Measurements from ENCODE around the gene AGPS.

AGPS gene

DNA sequence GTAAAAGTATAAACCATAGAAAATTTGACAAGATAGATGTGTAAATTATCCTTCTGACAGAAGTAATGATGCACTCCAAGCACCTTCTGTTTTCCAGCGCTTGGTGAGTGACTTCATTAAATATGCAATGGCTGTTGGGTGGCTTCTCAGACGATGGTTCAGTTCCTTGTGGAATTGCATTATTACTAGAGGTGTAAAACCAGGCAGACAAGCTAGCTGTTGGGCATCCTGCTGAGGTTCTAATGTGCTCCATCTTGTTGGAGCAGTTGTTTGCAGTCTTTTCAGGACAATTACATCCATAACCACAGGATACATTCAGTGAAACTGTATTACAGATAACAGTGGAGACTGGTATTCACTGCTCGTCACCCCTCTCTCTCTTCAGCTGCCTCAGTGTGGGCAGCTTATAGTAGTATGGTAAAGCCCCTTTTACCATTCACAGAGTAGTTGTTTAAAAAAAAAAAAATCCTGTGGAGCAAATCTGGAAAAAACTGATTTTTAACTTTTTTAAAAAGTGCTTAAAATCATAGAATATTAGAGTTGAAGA lies 143.5 kb downstream of the AGPS start:
- H3K4me2 ChIP-seq (ENCODE audit: low read length) = no peak overlapping the region
- no peaks in the 10 kb centered on the region for H3K36me3 ChIP-seq (ENCODE audit: insufficient read depth, low read length)
- no peak overlapping the region for H3K9ac ChIP-seq (ENCODE audit: low read depth, low read length)
- no peaks in the 10 kb centered on the region for H3K9me3 ChIP-seq (replicated peaks; ENCODE audit: low read length)
- no peaks in the 10 kb centered on the region for H3K27me3 ChIP-seq (ENCODE audit: control insufficient read depth, insufficient read depth, low read length)
- H3K4me1 ChIP-seq (ENCODE audit: control insufficient read depth, insufficient read depth, low read length) = no peaks in the 10 kb centered on the region
- no peak overlapping the region for H3K4me3 ChIP-seq (ENCODE audit: low read length)

DNA sequence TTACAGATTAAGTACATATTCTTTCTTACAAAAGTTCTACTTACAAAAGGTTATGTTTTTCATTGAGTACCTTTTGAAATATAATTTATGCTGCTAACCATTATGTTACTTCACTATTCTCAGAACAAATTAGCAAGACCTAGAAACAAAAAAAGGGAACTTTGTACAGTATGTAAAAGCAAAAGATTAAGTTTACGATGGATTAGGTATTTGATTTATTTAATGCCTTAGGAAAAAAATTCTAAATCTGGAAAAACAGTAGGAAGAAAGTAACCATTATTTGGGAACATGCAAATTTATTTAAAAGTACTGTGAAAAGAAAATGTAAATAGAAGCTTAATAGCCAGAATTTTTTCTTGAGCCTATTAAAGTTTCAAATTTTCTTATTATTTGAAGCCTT lies 144.6 kb downstream of the AGPS start:
- Histone ChIP-seq H3K4me2 (ENCODE audit: low read length) (no peak overlapping the region), H3K4me1 (ENCODE audit: control insufficient read depth, insufficient read depth, low read length) (no peaks in the 10 kb centered on the region), H3K27me3 (ENCODE audit: control insufficient read depth, insufficient read depth, low read length) (no peaks in the 10 kb centered on the region), H3K9ac (ENCODE audit: low read depth, low read length) (no peak overlapping the region), H3K9me3 (replicated peaks; ENCODE audit: low read length) (no peaks in the 10 kb centered on the region), H3K36me3 (ENCODE audit: insufficient read depth, low read length) (no peaks in the 10 kb centered on the region), H3K4me3 (ENCODE audit: low read length) (no peak overlapping the region)

DNA sequence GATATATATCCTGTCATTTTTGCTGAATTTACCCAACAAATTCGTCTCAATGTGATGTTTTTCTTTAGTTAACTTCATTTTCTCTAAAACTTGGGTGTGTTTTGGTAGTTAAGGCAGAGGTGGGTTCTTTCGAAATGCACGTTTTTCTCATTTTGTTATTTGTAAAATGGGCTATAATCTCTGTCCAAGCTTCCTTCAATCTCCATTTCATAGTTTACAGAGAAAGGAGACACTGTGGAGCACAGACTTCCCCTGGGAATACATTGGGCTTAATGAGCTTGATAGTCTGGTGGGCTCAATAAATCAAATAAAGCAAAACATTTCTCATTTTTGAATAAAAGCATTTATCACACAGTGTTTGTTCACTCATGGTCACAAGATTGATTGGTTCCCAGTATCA lies 145.1 kb downstream of the AGPS start:
- no peaks in the 10 kb centered on the region for H3K9me3 ChIP-seq (replicated peaks; ENCODE audit: low read length)
- no peak overlapping the region for H3K9ac ChIP-seq (ENCODE audit: low read depth, low read length)
- no peak overlapping the region for H3K4me3 ChIP-seq (ENCODE audit: low read length)
- no peak overlapping the region for H3K4me2 ChIP-seq (ENCODE audit: low read length)
- no peaks in the 10 kb centered on the region for H3K4me1 ChIP-seq (ENCODE audit: control insufficient read depth, insufficient read depth, low read length)
- no peaks in the 10 kb centered on the region for H3K27me3 ChIP-seq (ENCODE audit: control insufficient read depth, insufficient read depth, low read length)
- no peaks in the 10 kb centered on the region for H3K36me3 ChIP-seq (ENCODE audit: insufficient read depth, low read length)

DNA sequence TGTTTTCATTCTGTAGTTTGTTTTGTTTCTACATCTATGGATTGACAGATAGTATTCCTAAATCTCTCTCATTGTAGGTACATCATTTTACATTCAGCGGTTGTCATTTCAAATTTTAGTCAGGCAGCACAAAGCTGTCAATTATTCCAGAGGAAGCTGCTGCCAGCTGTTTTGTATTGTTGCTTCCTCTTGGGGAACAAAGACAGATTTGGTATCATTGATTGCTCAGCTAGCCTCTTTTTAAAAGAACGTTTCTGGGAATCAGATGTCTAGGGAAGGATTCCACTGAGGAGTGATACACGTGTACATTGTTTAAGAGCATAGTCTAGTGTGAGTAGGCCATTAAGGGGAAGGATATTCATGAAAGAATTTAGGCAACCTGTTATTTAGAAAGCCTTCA lies 145.8 kb downstream of the AGPS start:
- Histone ChIP-seq H3K4me3 (ENCODE audit: low read length) (no peak overlapping the region), H3K27me3 (ENCODE audit: control insufficient read depth, insufficient read depth, low read length) (no peaks in the 10 kb centered on the region), H3K9ac (ENCODE audit: low read depth, low read length) (no peak overlapping the region), H3K9me3 (replicated peaks; ENCODE audit: low read length) (no peaks in the 10 kb centered on the region), H3K36me3 (ENCODE audit: insufficient read depth, low read length) (no peaks in the 10 kb centered on the region), H3K4me2 (ENCODE audit: low read length) (no peak overlapping the region), H3K4me1 (ENCODE audit: control insufficient read depth, insufficient read depth, low read length) (no peaks in the 10 kb centered on the region)

DNA sequence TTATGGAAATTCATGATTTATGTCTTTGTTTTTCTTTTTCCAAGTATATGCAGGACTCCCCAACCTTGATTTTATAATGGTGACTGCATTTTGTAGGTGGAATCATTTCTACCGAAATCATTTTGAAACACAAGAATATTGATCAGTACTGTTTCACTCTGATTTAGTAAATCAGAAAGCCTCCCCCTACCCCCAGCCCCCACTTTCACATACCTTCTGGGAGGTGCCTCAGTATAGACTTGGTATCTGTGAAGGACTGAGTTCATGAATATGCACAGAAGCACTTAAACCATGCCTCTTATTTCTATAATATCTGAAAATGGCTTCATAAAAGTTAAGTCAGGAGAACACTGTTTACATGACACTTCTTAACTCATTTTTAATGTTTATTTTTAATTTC lies 147.7 kb downstream of the AGPS start:
- no peaks in the 10 kb centered on the region for H3K4me1 ChIP-seq (ENCODE audit: control insufficient read depth, insufficient read depth, low read length)
- H3K4me2 ChIP-seq (ENCODE audit: low read length) = no peak overlapping the region
- H3K27me3 ChIP-seq (ENCODE audit: control insufficient read depth, insufficient read depth, low read length) = no peaks in the 10 kb centered on the region
- no peaks in the 10 kb centered on the region for H3K9me3 ChIP-seq (replicated peaks; ENCODE audit: low read length)
- no peaks in the 10 kb centered on the region for H3K36me3 ChIP-seq (ENCODE audit: insufficient read depth, low read length)
- H3K9ac ChIP-seq (ENCODE audit: low read depth, low read length) = no peak overlapping the region
- no peak overlapping the region for H3K4me3 ChIP-seq (ENCODE audit: low read length)

DNA sequence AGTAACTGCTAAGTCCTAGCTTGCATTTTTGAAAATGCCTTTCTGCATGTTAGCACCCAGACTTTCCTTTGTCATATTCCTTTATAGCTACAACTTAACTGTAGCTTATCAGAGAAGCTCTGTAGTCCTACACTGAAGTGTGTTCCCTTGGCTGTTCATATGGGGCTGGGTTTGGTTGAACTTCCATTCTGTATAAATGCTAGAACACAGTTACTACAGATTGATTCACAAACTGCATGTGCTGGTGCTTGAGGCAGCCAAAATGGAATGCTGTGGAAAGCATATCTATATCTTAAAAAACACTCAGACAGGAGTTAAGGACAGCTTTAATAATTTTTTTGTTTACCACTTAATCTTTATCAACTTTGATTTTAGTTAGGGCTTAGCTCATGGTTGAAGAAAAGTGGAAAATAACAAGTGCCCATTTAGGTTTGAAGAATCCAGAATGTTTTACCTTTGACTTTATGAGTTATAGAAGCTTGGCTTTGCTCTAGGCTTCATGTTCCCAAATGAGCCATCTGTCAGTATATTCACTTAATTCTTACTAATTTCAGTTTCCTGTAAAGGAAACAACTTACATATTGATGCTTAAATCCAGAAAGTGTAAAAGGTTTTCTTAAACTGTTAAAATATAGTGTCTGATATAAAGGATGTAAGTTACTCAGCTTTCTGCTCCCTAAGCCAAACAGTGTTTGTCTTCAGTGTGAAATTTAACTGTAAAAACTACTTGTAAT lies 148.9 kb downstream of the AGPS start:
- H3K9ac ChIP-seq (ENCODE audit: low read depth, low read length) = no peak overlapping the region
- H3K4me2 ChIP-seq (ENCODE audit: low read length) = no peak overlapping the region
- no peak overlapping the region for H3K4me3 ChIP-seq (ENCODE audit: low read length)
- H3K4me1 ChIP-seq (ENCODE audit: control insufficient read depth, insufficient read depth, low read length) = no peaks in the 10 kb centered on the region
- H3K27me3 ChIP-seq (ENCODE audit: control insufficient read depth, insufficient read depth, low read length) = no peaks in the 10 kb centered on the region
- no peaks in the 10 kb centered on the region for H3K9me3 ChIP-seq (replicated peaks; ENCODE audit: low read length)
- H3K36me3 ChIP-seq (ENCODE audit: insufficient read depth, low read length) = no peaks in the 10 kb centered on the region

DNA sequence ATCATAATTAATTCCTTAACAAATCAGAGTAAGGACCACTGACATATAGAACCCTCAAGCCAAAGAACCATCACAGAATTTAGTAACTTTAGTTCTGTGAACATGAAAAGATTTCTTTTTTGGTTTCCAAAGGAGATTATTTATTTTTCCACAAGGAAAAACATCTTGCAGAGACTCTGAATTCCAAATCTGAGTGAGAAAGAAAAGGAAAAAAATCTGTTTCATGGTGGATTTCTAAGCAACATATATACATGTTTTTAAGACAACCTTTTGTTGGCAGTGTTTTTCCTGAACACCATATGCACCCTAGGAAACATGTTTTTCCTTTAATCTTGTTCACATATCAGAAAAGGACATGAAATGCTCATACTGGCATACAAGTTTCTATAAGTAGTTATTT lies 149.8 kb downstream of the AGPS start:
- no peak overlapping the region for H3K4me3 ChIP-seq (ENCODE audit: low read length)
- H3K36me3 ChIP-seq (ENCODE audit: insufficient read depth, low read length) = no peaks in the 10 kb centered on the region
- no peak overlapping the region for H3K4me2 ChIP-seq (ENCODE audit: low read length)
- no peaks in the 10 kb centered on the region for H3K4me1 ChIP-seq (ENCODE audit: control insufficient read depth, insufficient read depth, low read length)
- H3K9me3 ChIP-seq (replicated peaks; ENCODE audit: low read length) = no peaks in the 10 kb centered on the region
- no peaks in the 10 kb centered on the region for H3K27me3 ChIP-seq (ENCODE audit: control insufficient read depth, insufficient read depth, low read length)
- H3K9ac ChIP-seq (ENCODE audit: low read depth, low read length) = no peak overlapping the region

DNA sequence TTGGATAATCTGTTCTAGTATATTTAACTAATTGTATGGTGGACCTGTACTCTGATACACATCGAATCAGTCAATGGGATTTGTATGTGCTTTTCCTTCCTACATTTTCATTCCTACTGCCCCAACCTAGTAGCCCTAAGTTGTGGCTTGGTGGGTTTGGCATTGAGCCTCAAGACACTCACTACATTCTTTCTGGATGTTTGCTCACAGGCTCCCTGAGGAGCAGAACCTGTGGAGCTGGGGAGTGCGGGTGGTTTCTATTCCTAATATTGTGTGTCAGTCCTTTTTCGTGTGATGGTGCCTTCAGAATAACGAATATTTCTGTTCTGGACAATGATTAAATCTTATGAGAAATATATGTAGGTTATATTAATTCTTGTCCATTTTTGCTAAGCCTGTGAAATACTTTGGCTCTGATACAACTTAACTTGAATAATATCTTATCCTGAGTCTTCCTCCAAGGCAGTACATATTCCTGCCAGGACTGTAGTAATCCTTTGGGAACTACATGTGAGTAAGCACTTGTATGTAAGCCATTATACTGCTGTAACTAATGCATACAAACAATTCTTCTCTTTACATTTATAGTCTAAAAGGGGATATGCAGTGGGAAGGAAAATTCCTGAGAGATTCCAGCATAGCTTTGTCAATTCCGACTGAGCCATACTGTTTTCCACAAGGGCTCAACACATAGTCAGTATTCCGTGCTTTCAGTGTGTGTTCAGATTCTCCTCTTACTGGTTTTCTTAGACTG lies 150.6 kb downstream of the AGPS start:
- no peak overlapping the region for H3K4me2 ChIP-seq (ENCODE audit: low read length)
- H3K9me3 ChIP-seq (replicated peaks; ENCODE audit: low read length) = no peaks in the 10 kb centered on the region
- H3K9ac ChIP-seq (ENCODE audit: low read depth, low read length) = no peak overlapping the region
- no peak overlapping the region for H3K4me3 ChIP-seq (ENCODE audit: low read length)
- no peaks in the 10 kb centered on the region for H3K4me1 ChIP-seq (ENCODE audit: control insufficient read depth, insufficient read depth, low read length)
- no peaks in the 10 kb centered on the region for H3K36me3 ChIP-seq (ENCODE audit: insufficient read depth, low read length)
- no peaks in the 10 kb centered on the region for H3K27me3 ChIP-seq (ENCODE audit: control insufficient read depth, insufficient read depth, low read length)

DNA sequence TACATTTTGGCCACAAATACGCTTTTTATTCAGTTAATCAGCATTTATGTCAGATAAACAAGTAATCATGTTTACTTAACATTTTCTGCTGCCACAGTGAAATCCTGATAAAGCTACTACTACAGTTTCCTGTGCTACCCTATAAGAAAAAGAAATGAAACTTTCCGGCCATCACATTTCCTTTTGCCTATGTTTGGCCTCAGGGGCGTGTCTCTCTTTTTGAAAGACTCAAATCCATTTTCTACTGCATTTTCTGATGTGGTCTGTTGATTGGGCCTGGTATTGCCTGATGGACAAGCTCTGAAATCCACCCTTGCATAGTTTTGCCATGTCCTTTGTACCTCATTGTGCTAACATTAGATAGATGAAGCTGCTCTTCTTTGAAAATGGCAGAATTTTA lies 152.6 kb downstream of the AGPS start:
- Histone ChIP-seq H3K4me1 (ENCODE audit: control insufficient read depth, insufficient read depth, low read length) (no peaks in the 10 kb centered on the region), H3K4me3 (ENCODE audit: low read length) (no peak overlapping the region), H3K4me2 (ENCODE audit: low read length) (no peak overlapping the region), H3K27me3 (ENCODE audit: control insufficient read depth, insufficient read depth, low read length) (no peaks in the 10 kb centered on the region), H3K9me3 (replicated peaks; ENCODE audit: low read length) (no peaks in the 10 kb centered on the region), H3K36me3 (ENCODE audit: insufficient read depth, low read length) (no peaks in the 10 kb centered on the region), H3K9ac (ENCODE audit: low read depth, low read length) (no peak overlapping the region)

DNA sequence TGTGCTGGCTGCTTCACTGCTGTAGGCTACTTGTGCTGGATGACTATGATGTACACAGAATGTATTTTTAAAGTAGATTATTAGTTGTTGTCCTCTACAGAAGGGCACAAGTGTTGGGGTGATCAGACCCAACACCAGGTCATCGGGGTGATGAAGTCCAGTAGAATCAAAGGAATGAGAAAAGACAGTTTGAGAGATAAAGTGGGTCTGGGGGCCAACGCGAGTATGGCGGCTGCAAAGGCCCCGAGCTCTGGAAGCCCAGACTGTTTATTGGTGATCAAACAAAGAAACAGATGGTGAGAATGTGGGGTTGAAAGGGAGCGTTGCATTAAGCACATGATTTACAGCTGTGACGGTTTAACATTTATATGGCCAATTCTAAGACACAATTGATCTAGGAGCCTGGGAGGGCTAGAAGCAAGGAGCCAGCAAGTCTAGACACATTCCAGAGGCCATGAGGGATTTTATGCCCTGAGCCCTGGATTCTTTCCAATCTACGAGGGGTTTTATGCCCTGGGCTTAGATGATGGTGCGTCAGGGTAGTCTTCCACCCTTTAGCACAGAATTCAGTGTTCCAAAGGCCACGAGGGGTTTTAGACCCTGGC lies 153.5 kb downstream of the AGPS start:
- Histone ChIP-seq H3K4me1 (ENCODE audit: control insufficient read depth, insufficient read depth, low read length) (no peaks in the 10 kb centered on the region), H3K4me3 (ENCODE audit: low read length) (no peak overlapping the region), H3K4me2 (ENCODE audit: low read length) (no peak overlapping the region), H3K36me3 (ENCODE audit: insufficient read depth, low read length) (no peaks in the 10 kb centered on the region), H3K9me3 (replicated peaks; ENCODE audit: low read length) (no peaks in the 10 kb centered on the region), H3K9ac (ENCODE audit: low read depth, low read length) (no peak overlapping the region), H3K27me3 (ENCODE audit: control insufficient read depth, insufficient read depth, low read length) (no peaks in the 10 kb centered on the region)

DNA sequence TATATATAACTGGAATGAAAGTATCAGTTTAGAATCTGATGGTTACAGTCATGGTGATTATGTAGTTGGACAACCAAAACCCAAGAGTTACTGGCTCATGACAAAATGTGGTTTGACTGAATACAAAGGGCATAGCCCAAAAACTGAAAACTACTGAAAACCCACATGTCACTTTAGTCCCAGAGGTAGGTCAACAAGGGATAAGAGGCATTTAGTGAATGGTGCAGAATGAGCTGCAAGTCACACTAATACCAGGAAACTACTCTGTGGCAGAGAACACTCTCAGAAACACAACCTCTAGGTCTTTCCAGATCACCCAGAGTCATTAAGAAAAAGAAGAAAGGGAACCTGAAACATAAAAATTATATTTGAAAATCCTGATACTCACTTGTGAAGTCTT lies 154.5 kb downstream of the AGPS start:
- Histone ChIP-seq H3K4me1 (ENCODE audit: control insufficient read depth, insufficient read depth, low read length) (peaks cover 4% of the 10 kb centered on the region), H3K9me3 (replicated peaks; ENCODE audit: low read length) (no peaks in the 10 kb centered on the region), H3K4me2 (ENCODE audit: low read length) (no peak overlapping the region), H3K4me3 (ENCODE audit: low read length) (no peak overlapping the region), H3K9ac (ENCODE audit: low read depth, low read length) (no peak overlapping the region), H3K27me3 (ENCODE audit: control insufficient read depth, insufficient read depth, low read length) (no peaks in the 10 kb centered on the region), H3K36me3 (ENCODE audit: insufficient read depth, low read length) (no peaks in the 10 kb centered on the region)
